Measurements from ENCODE around the gene NPC1L1. TPM values are rescaled to one million over a fixed set of nuclear protein-coding genes. Genes with fewer than 3 reads are reported as not detected.

NPC1L1 gene
- total and polyA plus RNA-seq, 2 of the 13 experiments (the other 11 are each of a cell fraction or from before 2014, with no cell fraction given): 4.8 to 14.5 TPM

DNA sequence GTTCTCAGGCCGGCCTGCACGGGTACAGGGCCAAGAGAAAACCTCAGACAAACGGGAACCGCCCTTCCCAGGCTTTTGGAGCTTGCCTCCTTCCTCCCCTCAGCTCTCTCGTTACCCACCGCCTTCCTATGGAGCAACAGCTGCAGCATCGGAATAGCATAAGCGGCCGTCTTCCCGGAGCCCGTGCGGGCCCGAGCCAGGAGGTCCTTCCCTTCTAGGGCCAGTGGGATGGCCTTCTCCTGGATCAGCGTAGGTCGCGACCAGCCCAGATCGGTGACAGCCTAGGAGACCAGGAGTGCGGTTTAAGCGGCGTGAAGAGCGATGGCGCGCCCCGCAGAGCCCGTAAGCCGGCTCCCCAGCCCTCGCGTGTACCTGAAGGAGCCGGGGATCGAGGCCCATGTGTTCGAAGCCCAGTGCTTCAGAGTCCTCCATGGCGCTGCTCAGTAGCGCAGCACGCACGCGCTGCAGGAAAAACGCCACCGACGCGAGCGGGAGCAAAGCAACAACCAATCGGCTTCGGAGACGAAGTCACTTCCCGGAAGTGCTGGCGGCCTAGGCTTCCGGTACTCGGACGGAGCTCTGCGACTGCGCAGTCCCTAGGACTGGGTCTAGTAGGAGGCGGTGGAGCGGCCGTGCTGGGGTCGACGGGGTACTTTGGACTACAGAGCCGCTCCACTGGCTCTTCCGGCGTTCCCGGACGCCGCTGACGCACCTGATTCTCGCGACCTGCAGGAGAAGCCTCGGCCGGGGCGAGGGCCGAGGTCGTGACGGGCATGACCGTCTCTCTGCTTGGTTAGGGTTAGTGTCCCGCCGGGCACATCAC is 32.5 kb upstream of the NPC1L1 start, which contains the start of gene DDX56 (continued):
- TF ChIP-seq XBP1 (CRISPR knock-in tag; IDR thresholded peaks at IDR 0.05) (peak; percentile 70; the same call in 1 of the 2 replicates), SP140L (CRISPR knock-in tag; IDR thresholded peaks at IDR 0.05; ENCODE audit: borderline replicate concordance) (no peak; the same call in 1 of the 2 replicates), ZNF264 (CRISPR knock-in tag; IDR thresholded peaks at IDR 0.05) (peak; percentile 89), AHR (CRISPR knock-in tag; IDR thresholded peaks at IDR 0.05) (peak; percentile 62; the same call in 1 of the 2 replicates), CCDC6 (CRISPR knock-in tag; IDR thresholded peaks at IDR 0.05) (peak; percentile 83; the same call in 1 of the 2 replicates), FOSL2 (CRISPR knock-in tag; IDR thresholded peaks at IDR 0.05) (peak; percentile 57), ZNF263 (CRISPR knock-in tag; IDR thresholded peaks at IDR 0.05) (peak; percentile 82; the same call in 1 of the 2 replicates), ARNT2 (CRISPR knock-in tag; IDR thresholded peaks at IDR 0.05; ENCODE audit: low read depth) (peak; percentile 86), ZNF782 (CRISPR knock-in tag; IDR thresholded peaks at IDR 0.05; ENCODE audit: borderline replicate concordance) (peak; percentile 89; the same call in 1 of the 2 replicates), ATAD3A (CRISPR knock-in tag; IDR thresholded peaks at IDR 0.05) (no peak), FOXJ3 (CRISPR knock-in tag; IDR thresholded peaks at IDR 0.05; ENCODE audit: borderline replicate concordance) (peak; percentile 72; the same call in 1 of the 2 replicates), ZIK1 (CRISPR knock-in tag; IDR thresholded peaks at IDR 0.05; ENCODE audit: borderline replicate concordance, low read depth) (peak; percentile 94; the same call in 1 of the 2 replicates), FOSL1 (CRISPR knock-in tag; IDR thresholded peaks at IDR 0.05; ENCODE audit: borderline replicate concordance) (no peak), RARG (CRISPR knock-in tag; IDR thresholded peaks at IDR 0.05; ENCODE audit: low read depth) (no peak), PRMT3 (CRISPR knock-in tag; IDR thresholded peaks at IDR 0.05; ENCODE audit: borderline replicate concordance, low read depth) (no peak; the same call in 1 of the 2 replicates), KAT8 (CRISPR knock-in tag; IDR thresholded peaks at IDR 0.05) (peak; percentile 98), ZNF572 (CRISPR knock-in tag; IDR thresholded peaks at IDR 0.05) (peak; percentile 60; the same call in 1 of the 2 replicates), ZNF674 (CRISPR knock-in tag; IDR thresholded peaks at IDR 0.05; ENCODE audit: low read depth) (no peak), ZNF251 (CRISPR knock-in tag; IDR thresholded peaks at IDR 0.05) (0 out of 2 replicates have a peak, but pooled peaks have one; percentile 30), ZNF678 (CRISPR knock-in tag; IDR thresholded peaks at IDR 0.05) (peak; percentile 94)
- TF ChIP-seq, protein P1, sequence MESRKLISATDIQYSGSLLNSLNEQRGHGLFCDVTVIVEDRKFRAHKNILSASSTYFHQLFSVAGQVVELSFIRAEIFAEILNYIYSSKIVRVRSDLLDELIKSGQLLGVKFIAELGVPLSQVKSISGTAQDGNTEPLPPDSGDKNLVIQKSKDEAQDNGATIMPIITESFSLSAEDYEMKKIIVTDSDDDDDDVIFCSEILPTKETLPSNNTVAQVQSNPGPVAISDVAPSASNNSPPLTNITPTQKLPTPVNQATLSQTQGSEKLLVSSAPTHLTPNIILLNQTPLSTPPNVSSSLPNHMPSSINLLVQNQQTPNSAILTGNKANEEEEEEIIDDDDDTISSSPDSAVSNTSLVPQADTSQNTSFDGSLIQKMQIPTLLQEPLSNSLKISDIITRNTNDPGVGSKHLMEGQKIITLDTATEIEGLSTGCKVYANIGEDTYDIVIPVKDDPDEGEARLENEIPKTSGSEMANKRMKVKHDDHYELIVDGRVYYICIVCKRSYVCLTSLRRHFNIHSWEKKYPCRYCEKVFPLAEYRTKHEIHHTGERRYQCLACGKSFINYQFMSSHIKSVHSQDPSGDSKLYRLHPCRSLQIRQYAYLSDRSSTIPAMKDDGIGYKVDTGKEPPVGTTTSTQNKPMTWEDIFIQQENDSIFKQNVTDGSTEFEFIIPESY (CRISPR knock-in tag; IDR thresholded peaks at IDR 0.05): no peak; the same call in 1 of the 2 replicates
- TF ChIP-seq, protein P2, sequence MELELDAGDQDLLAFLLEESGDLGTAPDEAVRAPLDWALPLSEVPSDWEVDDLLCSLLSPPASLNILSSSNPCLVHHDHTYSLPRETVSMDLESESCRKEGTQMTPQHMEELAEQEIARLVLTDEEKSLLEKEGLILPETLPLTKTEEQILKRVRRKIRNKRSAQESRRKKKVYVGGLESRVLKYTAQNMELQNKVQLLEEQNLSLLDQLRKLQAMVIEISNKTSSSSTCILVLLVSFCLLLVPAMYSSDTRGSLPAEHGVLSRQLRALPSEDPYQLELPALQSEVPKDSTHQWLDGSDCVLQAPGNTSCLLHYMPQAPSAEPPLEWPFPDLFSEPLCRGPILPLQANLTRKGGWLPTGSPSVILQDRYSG (CRISPR knock-in tag; IDR thresholded peaks at IDR 0.05): peak; percentile 93; the same call in 1 of the 2 replicates
- TF ChIP-seq, protein P3, sequence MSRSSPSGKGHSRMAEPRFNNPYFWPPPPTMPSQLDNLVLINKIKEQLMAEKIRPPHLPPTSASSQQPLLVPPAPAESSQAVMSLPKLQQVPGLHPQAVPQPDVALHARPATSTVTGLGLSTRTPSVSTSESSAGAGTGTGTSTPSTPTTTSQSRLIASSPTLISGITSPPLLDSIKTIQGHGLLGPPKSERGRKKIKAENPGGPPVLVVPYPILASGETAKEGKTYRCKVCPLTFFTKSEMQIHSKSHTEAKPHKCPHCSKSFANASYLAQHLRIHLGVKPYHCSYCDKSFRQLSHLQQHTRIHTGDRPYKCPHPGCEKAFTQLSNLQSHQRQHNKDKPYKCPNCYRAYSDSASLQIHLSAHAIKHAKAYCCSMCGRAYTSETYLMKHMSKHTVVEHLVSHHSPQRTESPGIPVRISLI (CRISPR knock-in tag; IDR thresholded peaks at IDR 0.05; ENCODE audit: borderline replicate concordance): peak; percentile 58; the same call in 1 of the 2 replicates
- TF ChIP-seq, protein P4, sequence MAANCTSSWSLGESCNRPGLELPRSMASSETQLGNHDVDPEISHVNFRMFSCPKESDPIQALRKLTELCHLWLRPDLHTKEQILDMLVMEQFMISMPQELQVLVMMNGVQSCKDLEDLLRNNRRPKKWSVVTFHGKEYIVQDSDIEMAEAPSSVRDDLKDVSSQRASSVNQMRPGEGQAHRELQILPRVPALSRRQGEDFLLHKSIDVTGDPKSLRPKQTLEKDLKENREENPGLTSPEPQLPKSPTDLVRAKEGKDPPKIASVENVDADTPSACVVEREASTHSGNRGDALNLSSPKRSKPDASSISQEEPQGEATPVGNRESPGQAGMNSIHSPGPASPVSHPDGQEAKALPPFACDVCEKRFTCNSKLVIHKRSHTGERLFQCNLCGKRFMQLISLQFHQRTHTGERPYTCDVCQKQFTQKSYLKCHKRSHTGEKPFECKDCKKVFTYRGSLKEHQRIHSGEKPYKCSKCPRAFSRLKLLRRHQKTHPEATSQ (CRISPR knock-in tag; IDR thresholded peaks at IDR 0.05; ENCODE audit: borderline replicate concordance): 0 out of 2 replicates have a peak, but pooled peaks have one; percentile 25

Data from HepG2 (cell line).